Cardiac fibroblast (primary cell): ENCODE results near the gene PDE6A.
"Not testable (repeated sequence)": the region's sequence is repeated elsewhere in the genome, so short reads cannot be mapped to it uniquely, and the experiment has no call there.

Experiments used
- DNase-seq, 2 donors: peaks; one replicate each; pipeline versions ENCODE4 v3.0.0 to v3.0.0-alpha.2; 2010; ENCODE audit warnings: low read depth in 2 of 2
- H3K4me3 ChIP-seq, 2 donors: replicated peaks in 1 of 2; 1 replicate in 1 of 2; 2 replicates in 1 of 2; pipeline ENCODE4 v1.5.1; 2011; ENCODE audit warnings: low read depth in 2 of 2, low read length in 2 of 2, mild to moderate bottlenecking in 2 of 2, moderate library complexity in 1 of 2
- TF ChIP-seq, protein P1 (sequence below): IDR thresholded peaks from one replicate; pipeline ENCODE4 v1.5.1; 2011; ENCODE audit warnings: low read depth, mild to moderate bottlenecking, low read length, inconsistent platforms

The PDE6A gene

DNA sequence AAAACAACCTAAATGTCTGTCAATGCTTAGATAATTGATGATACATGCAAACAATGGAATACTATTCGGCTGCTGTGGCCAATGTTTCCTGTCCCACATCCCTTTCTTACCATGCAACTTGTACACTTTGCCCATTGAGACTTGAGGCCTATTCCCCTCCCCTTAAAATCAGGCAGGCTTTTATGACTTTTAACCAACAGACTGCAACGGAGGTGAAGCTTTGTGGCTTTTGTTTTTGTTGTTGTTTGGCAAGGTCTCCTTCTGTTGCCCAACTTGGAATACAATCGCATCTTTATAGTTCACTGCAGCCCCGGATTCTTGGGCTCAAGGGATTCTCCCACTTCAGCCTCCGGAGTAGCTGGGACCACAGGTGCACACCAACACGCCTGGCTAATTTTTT, 10.2 kb upstream of the PDE6A start:
- DNase-seq, result no peak
- TF ChIP-seq, protein P1, sequence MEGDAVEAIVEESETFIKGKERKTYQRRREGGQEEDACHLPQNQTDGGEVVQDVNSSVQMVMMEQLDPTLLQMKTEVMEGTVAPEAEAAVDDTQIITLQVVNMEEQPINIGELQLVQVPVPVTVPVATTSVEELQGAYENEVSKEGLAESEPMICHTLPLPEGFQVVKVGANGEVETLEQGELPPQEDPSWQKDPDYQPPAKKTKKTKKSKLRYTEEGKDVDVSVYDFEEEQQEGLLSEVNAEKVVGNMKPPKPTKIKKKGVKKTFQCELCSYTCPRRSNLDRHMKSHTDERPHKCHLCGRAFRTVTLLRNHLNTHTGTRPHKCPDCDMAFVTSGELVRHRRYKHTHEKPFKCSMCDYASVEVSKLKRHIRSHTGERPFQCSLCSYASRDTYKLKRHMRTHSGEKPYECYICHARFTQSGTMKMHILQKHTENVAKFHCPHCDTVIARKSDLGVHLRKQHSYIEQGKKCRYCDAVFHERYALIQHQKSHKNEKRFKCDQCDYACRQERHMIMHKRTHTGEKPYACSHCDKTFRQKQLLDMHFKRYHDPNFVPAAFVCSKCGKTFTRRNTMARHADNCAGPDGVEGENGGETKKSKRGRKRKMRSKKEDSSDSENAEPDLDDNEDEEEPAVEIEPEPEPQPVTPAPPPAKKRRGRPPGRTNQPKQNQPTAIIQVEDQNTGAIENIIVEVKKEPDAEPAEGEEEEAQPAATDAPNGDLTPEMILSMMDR, result no peak

GRCh38 chr5:149953436-149954121, 9.0 kb upstream of the PDE6A start:
- TF ChIP-seq, protein P1, result no peak
- no peak overlapping the region for H3K4me3 ChIP-seq
- DNase-seq, result no peak

More for the DNA sequence above, 10.2 kb upstream of the PDE6A start:
- H3K4me3 ChIP-seq, result no peak overlapping the region

DNA sequence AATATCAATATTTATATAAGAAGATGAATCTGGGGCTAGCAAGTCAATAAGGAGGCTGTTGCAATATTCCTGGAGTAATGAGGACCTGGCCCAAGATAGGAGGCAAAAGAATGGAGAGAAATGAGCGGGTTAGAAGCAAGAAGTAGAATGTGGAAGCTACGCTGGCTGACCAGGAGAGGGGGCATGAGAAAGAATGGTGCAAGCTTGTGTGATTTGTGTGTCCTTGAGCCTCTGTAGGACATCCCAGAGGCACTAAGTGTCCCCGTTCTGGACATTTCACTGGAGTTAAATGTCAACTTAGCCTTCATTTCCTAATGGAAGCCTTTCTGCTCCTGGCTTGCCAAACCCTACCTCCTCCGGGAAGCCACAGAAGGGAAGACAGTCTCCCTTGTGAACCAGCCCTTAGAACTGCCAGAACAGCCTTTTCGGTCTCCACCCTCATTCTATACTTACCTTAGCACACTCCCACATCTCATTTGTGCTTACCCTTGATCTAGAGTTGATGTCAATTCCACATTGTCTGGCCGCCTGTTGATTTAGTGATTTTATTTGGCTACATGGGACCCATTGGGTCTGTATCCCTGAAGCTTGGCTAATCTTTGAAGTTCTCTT, 6.7 kb upstream of the PDE6A start:
- no peak overlapping the region for H3K4me3 ChIP-seq
- DNase-seq, result no peak

GRCh38 chr5:149948993-149949392, 4.4 kb upstream of the PDE6A start:
- no peak for DNase-seq
- H3K4me3 ChIP-seq, result no peak overlapping the region
- TF ChIP-seq, protein P1, result no peak

More for the DNA sequence above, 6.7 kb upstream of the PDE6A start:
- TF ChIP-seq, protein P1, result peak; percentile 7

DNA sequence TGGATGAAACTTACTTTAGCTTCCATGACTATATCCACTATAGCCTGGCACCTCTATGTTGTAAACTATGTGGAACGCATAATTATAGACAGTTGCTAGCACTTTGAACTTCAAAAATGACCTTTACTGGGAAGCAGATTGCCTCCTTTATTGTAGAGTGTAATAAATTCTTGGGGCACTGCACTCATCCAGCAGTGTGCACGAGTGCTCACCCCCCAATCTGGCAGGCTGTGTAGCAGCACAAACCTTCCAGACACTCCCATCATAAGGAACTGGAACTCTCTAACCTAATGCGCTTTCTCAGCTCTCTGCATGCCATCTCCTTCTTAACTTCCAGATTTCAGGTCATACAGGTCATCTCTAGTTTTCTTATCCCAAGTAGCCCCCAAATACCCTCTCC, 1.5 kb upstream of the PDE6A start:
- no peak overlapping the region for H3K4me3 ChIP-seq
- DNase-seq, result no peak
- TF ChIP-seq, protein P1, result no peak

GRCh38 chr5:149943177-149943949, 1.2 kb downstream of the PDE6A start:
- H3K4me3 ChIP-seq, DNase-seq: not testable (repeated sequence)

- not testable (repeated sequence) for DNase-seq, H3K4me3 ChIP-seq
Measured at GRCh38 chr5:149942741-149943169, 1.8 kb downstream of the PDE6A start.
